Stomach (tissue), 9 donors: ENCODE results near the gene FBXO46. TPM values are rescaled to one million over a fixed set of nuclear protein-coding genes. Genes with fewer than 3 reads are reported as not detected.

Source experiments
- DNase-seq, 2 donors: peaks; one replicate each; pipeline versions ENCODE4 v3.0.0 to v3.0.0-alpha.2; 2013 to 2019
- H3K27ac ChIP-seq, 5 donors: fragments of 200-600 bp in 4 of 5; sonication (generic) in 4 of 5; one replicate each; pipeline ENCODE4 v1.5.1; 2013 to 2019; ENCODE audit warnings: mild to moderate bottlenecking in 1 of 5, moderate library complexity in 1 of 5
- H3K27me3 ChIP-seq, 3 donors: fragments of 200-600 bp; sonication (generic); one replicate each; pipeline ENCODE4 v1.5.1; 2017 to 2019; ENCODE audit warnings: mixed run types in 1 of 3
- H3K36me3 ChIP-seq, 4 donors: fragments of 200-600 bp; sonication (generic); 1 replicate in 3 of 4; 2 replicates in 1 of 4; pipeline ENCODE4 v1.5.1; 2016 to 2019
- H3K4me1 ChIP-seq, 4 donors: fragments of 200-600 bp; sonication (generic); one replicate each; pipeline ENCODE4 v1.5.1; 2016 to 2019
- H3K4me3 ChIP-seq, 4 donors: fragments of 200-600 bp; sonication (generic) in 3 of 4; one replicate each; pipeline ENCODE4 v1.5.1; 2016 to 2019; ENCODE audit warnings: mild to moderate bottlenecking in 1 of 4
- H3K9me3 ChIP-seq, 4 donors: fragments of 200-600 bp; sonication (generic); one replicate each; pipeline ENCODE4 v1.5.1; 2016 to 2019
- CTCF ChIP-seq, 7 experiments: fragments of 450-650 bp in 4 of 7; fragments of 200-600 bp in 3 of 7; sonication (generic) in 3 of 7; IDR thresholded peaks; one replicate each; pipeline ENCODE4 v1.5.1; 2016 to 2019; ENCODE audit warnings: antibody characterized with exemption in 7 of 7, control low read depth in 2 of 7, mild to moderate bottlenecking in 1 of 7
- EP300 ChIP-seq: sonication (generic); formaldehyde crosslinking; IDR thresholded peaks from one replicate; pipeline ENCODE4 v1.6.1; 2017; ENCODE audit warnings: antibody characterized with exemption
- POLR2A ChIP-seq, 4 donors: fragments of 450-650 bp; IDR thresholded peaks; one replicate each; pipeline ENCODE4 v1.6.1; 2016; ENCODE audit warnings: antibody characterized with exemption in 4 of 4, control low read depth in 2 of 4, mild to moderate bottlenecking in 1 of 4, moderate library complexity in 1 of 4
- POLR2AphosphoS5 ChIP-seq, 3 donors: sonication (generic); formaldehyde crosslinking; IDR thresholded peaks; one replicate each; pipeline ENCODE4 v1.6.1; 2016; ENCODE audit warnings: antibody characterized with exemption in 3 of 3
- WGBS, 5 donors: extraction: QIAGEN DNeasy Blood & Tissue Kit in 3 of 5; methylation state at CpG; one replicate each; pipeline versions ENCODE4 v1.1.5 to v1.1.7; 2013 to 2018; 5-methylcytosine and 5-hydroxymethylcytosine counted together
- intact Hi-C: fragments of 100-400 bp; cut with DNase I; formaldehyde crosslinking; loops from one replicate; pipeline ENCODE4 v1.15.1; 2023; ENCODE audit warnings: low total_unique reads
- polyA plus RNA-seq, 3 donors: library from polyadenylated mRNA; stranded (reverse); fragments of 200-250 nt; gene quantifications; one replicate each; pipeline ENCODE4 v1.2.3, GENCODE V29; 2013
- small RNA-seq, 4 donors: library from RNA; depleted of rRNA; stranded (forward); fragments of <200 nt; gene quantifications; one replicate each; pipeline ENCODE3, GENCODE V24; 2016
- total RNA-seq, 5 donors: library from RNA; depleted of rRNA; stranded (reverse); fragments of >200 nt; gene quantifications; one replicate each; pipeline versions ENCODE4 v1.1.0 to v1.2.3, GENCODE V29; 2014 to 2016
- donor health status: healthy with polysubstance abuse.
- donor health status: Bipolar disorder and iron deficiency.
- donor health status: healthy.

Gene FBXO46
- total and polyA plus RNA-seq, 8 donors = 4.0 to 61.7 (median 9.6) TPM

- no peaks in the 10 kb centered on the region for H3K36me3 ChIP-seq
- TF ChIP-seq POLR2AphosphoS5 (IDR thresholded peaks at IDR 0.05) = peak in 2 of 3 donors; percentile 42 to 49
- no peak for TF ChIP-seq POLR2A (IDR thresholded peaks at IDR 0.05)
- peaks cover 10 to 95% (median 31%) of the 10 kb centered on the region in 3 donors for H3K27me3 ChIP-seq
- H3K4me3 ChIP-seq = peak within 1 kb of the TSS; percentile 25 to 52 (median 40)
- H3K27ac ChIP-seq = peak within 1 kb of the TSS; percentile 68 to 77 (median 72)
- peaks cover 29 to 38% (median 36%) of the 10 kb centered on the region in 4 donors for H3K4me1 ChIP-seq
- DNase-seq = peak; percentile 78 to 86
- WGBS, 5 donors = 8 to 30% (median 8%) methylated on average over 6 to 15 of the region's 15 CpGs
- intact Hi-C loops = no loop called here
- H3K9me3 ChIP-seq = no peaks in the 10 kb centered on the region
Measured at GRCh38 chr19:45667620-45668341, 62.9 kb downstream of the FBXO46 start, which contains the start of gene GIPR. TSS of gene GIPR (plus strand) at chr19:45668221. CDS start at chr19:45669521, 1,300 bp downstream.

- H3K9me3 ChIP-seq = no peaks in the 10 kb centered on the region
- no peak overlapping the region for H3K27ac ChIP-seq
- H3K4me1 ChIP-seq = peaks cover 19 to 21% (median 21%) of the 10 kb centered on the region in 4 donors
- no peak for DNase-seq
- H3K4me3 ChIP-seq = no peak overlapping the region
- peaks cover 0 to 82% (median 13%) of the 10 kb centered on the region in 3 donors for H3K27me3 ChIP-seq
- TF ChIP-seq EP300 = no peak
- no peak for TF ChIP-seq POLR2A (IDR thresholded peaks at IDR 0.05)
- TF ChIP-seq POLR2AphosphoS5 (IDR thresholded peaks at IDR 0.05) = no peak
- TF ChIP-seq CTCF (IDR thresholded peaks at IDR 0.05) = no peak
- intact Hi-C loops = no loop called here
- H3K36me3 ChIP-seq = no peaks in the 10 kb centered on the region
- 68 to 83% (median 78%) methylated on average over 7 of the region's 7 CpGs for WGBS, 5 donors
Measured at GRCh38 chr19:45664575-45664974, 66.1 kb downstream of the FBXO46 start.

- TF ChIP-seq EP300 (no peak), POLR2A (IDR thresholded peaks at IDR 0.05) (no peak), CTCF (IDR thresholded peaks at IDR 0.05) (no peak), POLR2AphosphoS5 (IDR thresholded peaks at IDR 0.05) (no peak)
- H3K27me3 ChIP-seq = peaks cover 0 to 82% (median 7%) of the 10 kb centered on the region in 3 donors
- whole genome bisulfite sequencing, 5 donors = 89 to 100% (median 93%) methylated on average over 1 of the region's 1 CpG
- no peaks in the 10 kb centered on the region for H3K9me3 ChIP-seq
- no peaks in the 10 kb centered on the region for H3K36me3 ChIP-seq
- H3K4me1 ChIP-seq = peaks cover 11 to 14% (median 13%) of the 10 kb centered on the region in 4 donors
- intact Hi-C loops = no loop called here
- DNase-seq = no peak
- no peak overlapping the region for H3K4me3 ChIP-seq
- no peak overlapping the region for H3K27ac ChIP-seq
Measured at GRCh38 chr19:45663800-45664199, 66.9 kb downstream of the FBXO46 start.

GRCh38 chr19:45660636-45661035 is 70.1 kb downstream of the FBXO46 start:
- no peaks in the 10 kb centered on the region for H3K36me3 ChIP-seq
- DNase-seq = no peak
- H3K4me1 ChIP-seq = no peaks in the 10 kb centered on the region
- 39 to 49% (median 40%) methylated on average over 7 to 8 of the region's 8 CpGs for WGBS, 5 donors
- intact Hi-C loops = no loop called here
- H3K9me3 ChIP-seq = no peaks in the 10 kb centered on the region
- no peak overlapping the region for H3K4me3 ChIP-seq
- no peak overlapping the region for H3K27ac ChIP-seq
- TF ChIP-seq CTCF (IDR thresholded peaks at IDR 0.05) (no peak), POLR2A (IDR thresholded peaks at IDR 0.05) (no peak), EP300 (no peak), POLR2AphosphoS5 (IDR thresholded peaks at IDR 0.05) (no peak)
- H3K27me3 ChIP-seq = peaks cover 0 to 64% (median 0%) of the 10 kb centered on the region in 3 donors

Small RNAs within 50 kb of the gene (small RNA-seq; reads per million reads assigned to genes)
- 0.34 to 2.3 (median 0.79) reads per million in 4 donors for gene MIR642A

Other genes with a start within 250 kb of the FBXO46 start
- 10 to 100 TPM in 2 of 5 donors, 1 to 10 TPM in 2, not detected in 1; 2.0 to 37.3 (median 10.6) TPM for gene RTN2, start 233.8 kb downstream of the FBXO46 start, total RNA-seq
- 1 to 10 TPM; 4.7 to 9.3 (median 7.9) TPM for gene RTN2, start 233.8 kb downstream of the FBXO46 start, polyA plus RNA-seq
- gene PPM1N, start 232.5 kb downstream of the FBXO46 start, total RNA-seq = 1 to 10 TPM in 1 of 5 donors, under 1 TPM in 1, not detected in 3; 0.92 to 1.6 TPM
- 1 to 10 TPM; 1.9 to 5.2 (median 4.9) TPM for gene PPM1N, start 232.5 kb downstream of the FBXO46 start, polyA plus RNA-seq
- 100 to 1,000 TPM in 3 of 5 donors, 10 to 100 TPM in 2; 48.4 to 280 (median 119) TPM for gene VASP, start 223.4 kb downstream of the FBXO46 start, total RNA-seq
- 100 to 1,000 TPM in 1 of 3 donors, 10 to 100 TPM in 2; 62.8 to 149 (median 76.0) TPM for gene VASP, start 223.4 kb downstream of the FBXO46 start, polyA plus RNA-seq
- 10 to 100 TPM in 1 of 5 donors, 1 to 10 TPM in 3, under 1 TPM in 1; under 0.01 to 27.5 (median 3.7) TPM for gene OPA3, start 146.1 kb downstream of the FBXO46 start, total RNA-seq
- gene OPA3, start 146.1 kb downstream of the FBXO46 start, polyA plus RNA-seq = 1 to 10 TPM; 2.9 to 5.5 (median 4.9) TPM
- 1 to 10 TPM; 1.3 to 5.8 (median 2.0) TPM for gene GPR4, start 128.7 kb downstream of the FBXO46 start, total RNA-seq
- gene GPR4, start 128.7 kb downstream of the FBXO46 start, polyA plus RNA-seq = 1 to 10 TPM in 2 of 3 donors, under 1 TPM in 1; 0.60 to 3.2 (median 2.9) TPM
- gene EML2, start 91.5 kb downstream of the FBXO46 start, total RNA-seq = 100 to 1,000 TPM in 2 of 5 donors, 10 to 100 TPM in 3; 17.8 to 387 (median 33.8) TPM
- 10 to 100 TPM; 28.6 to 53.0 (median 31.8) TPM for gene EML2, start 91.5 kb downstream of the FBXO46 start, polyA plus RNA-seq
- 10 to 100 TPM in 3 of 5 donors, 1 to 10 TPM in 2; 5.1 to 44.9 (median 11.9) TPM for gene GIPR, start 62.7 kb downstream of the FBXO46 start, total RNA-seq
- 1 to 10 TPM; 1.9 to 2.4 (median 2.1) TPM for gene GIPR, start 62.7 kb downstream of the FBXO46 start, polyA plus RNA-seq
- 100 to 1,000 TPM in 3 of 5 donors, 10 to 100 TPM in 2; 79.9 to 217 (median 127) TPM for gene SNRPD2, start 38.9 kb downstream of the FBXO46 start, total RNA-seq
- 100 to 1,000 TPM; 378 to 511 (median 467) TPM for gene SNRPD2, start 38.9 kb downstream of the FBXO46 start, polyA plus RNA-seq
- 10 to 100 TPM in 2 of 5 donors, 1 to 10 TPM in 3; 5.8 to 33.6 (median 7.6) TPM for gene QPCTL, start 38.2 kb downstream of the FBXO46 start, total RNA-seq
- gene QPCTL, start 38.2 kb downstream of the FBXO46 start, polyA plus RNA-seq = 1 to 10 TPM; 1.7 to 7.0 (median 4.2) TPM
- not detected for gene MEIOSIN, start 2.5 kb upstream of the FBXO46 start, total RNA-seq
- not detected for gene MEIOSIN, start 2.5 kb upstream of the FBXO46 start, polyA plus RNA-seq
- gene SIX5, start 38.4 kb upstream of the FBXO46 start, total RNA-seq = 10 to 100 TPM in 4 of 5 donors, 1 to 10 TPM in 1; 4.0 to 39.1 (median 25.9) TPM
- 10 to 100 TPM; 14.4 to 23.3 (median 16.6) TPM for gene SIX5, start 38.4 kb upstream of the FBXO46 start, polyA plus RNA-seq
- 100 to 1,000 TPM in 2 of 5 donors, 10 to 100 TPM in 3; 53.1 to 248 (median 72.8) TPM for gene DMPK, start 51.6 kb upstream of the FBXO46 start, total RNA-seq
- 10 to 100 TPM; 27.2 to 76.9 (median 56.5) TPM for gene DMPK, start 51.6 kb upstream of the FBXO46 start, polyA plus RNA-seq
- 10 to 100 TPM in 4 of 5 donors, 1 to 10 TPM in 1; 5.3 to 52.1 (median 27.9) TPM for gene DMWD, start 61.9 kb upstream of the FBXO46 start, total RNA-seq
- gene DMWD, start 61.9 kb upstream of the FBXO46 start, polyA plus RNA-seq = 10 to 100 TPM; 12.8 to 17.4 (median 15.9) TPM
- gene RSPH6A, start 84.4 kb upstream of the FBXO46 start, total RNA-seq = 1 to 10 TPM in 2 of 5 donors, under 1 TPM in 1, not detected in 2; 0.37 to 5.8 (median 1.4) TPM
- gene RSPH6A, start 84.4 kb upstream of the FBXO46 start, polyA plus RNA-seq = not detected
- 100 to 1,000 TPM in 2 of 5 donors, 10 to 100 TPM in 3; 32.2 to 420 (median 84.6) TPM for gene SYMPK, start 132.3 kb upstream of the FBXO46 start, total RNA-seq
- 100 to 1,000 TPM in 1 of 3 donors, 10 to 100 TPM in 2; 71.9 to 101 (median 75.0) TPM for gene SYMPK, start 132.3 kb upstream of the FBXO46 start, polyA plus RNA-seq
- gene FOXA3, start 133.4 kb upstream of the FBXO46 start, total RNA-seq = 10 to 100 TPM in 4 of 5 donors, 1 to 10 TPM in 1; 7.6 to 46.7 (median 18.5) TPM
- gene FOXA3, start 133.4 kb upstream of the FBXO46 start, polyA plus RNA-seq = 10 to 100 TPM; 11.9 to 65.8 (median 41.0) TPM
- gene IRF2BP1, start 155.2 kb upstream of the FBXO46 start, total RNA-seq = 10 to 100 TPM in 4 of 5 donors, not detected in 1; 13.4 to 75.9 (median 24.1) TPM
- 10 to 100 TPM; 11.5 to 12.8 (median 12.8) TPM for gene IRF2BP1, start 155.2 kb upstream of the FBXO46 start, polyA plus RNA-seq
- gene MYPOP, start 171.7 kb upstream of the FBXO46 start, total RNA-seq = 10 to 100 TPM in 1 of 5 donors, 1 to 10 TPM in 1, under 1 TPM in 3; 0.58 to 12.2 (median 0.73) TPM
- 1 to 10 TPM; 4.2 to 5.0 (median 5.0) TPM for gene MYPOP, start 171.7 kb upstream of the FBXO46 start, polyA plus RNA-seq
- not detected for gene NANOS2, start 183.9 kb upstream of the FBXO46 start, total RNA-seq
- gene NANOS2, start 183.9 kb upstream of the FBXO46 start, polyA plus RNA-seq = not detected
- 1 to 10 TPM in 2 of 5 donors, under 1 TPM in 1, not detected in 2; 0.45 to 1.8 (median 1.2) TPM for gene NOVA2, start 243.0 kb upstream of the FBXO46 start, total RNA-seq
- gene NOVA2, start 243.0 kb upstream of the FBXO46 start, polyA plus RNA-seq = 10 to 100 TPM in 1 of 3 donors, 1 to 10 TPM in 1, under 1 TPM in 1; 0.38 to 10.7 (median 1.4) TPM